Measurements from ENCODE around the gene UNC5CL. TPM values are rescaled to one million over a fixed set of nuclear protein-coding genes. Genes with fewer than 3 reads are reported as not detected.
A peak's percentile ranks its signal among the peaks of the same experiment; 100 is the strongest.

The UNC5CL gene
- total RNA-seq, 1 donor from 2014 or later, result 0.51 TPM

- no peak for TF ChIP-seq CTCF (IDR thresholded peaks at IDR 0.05)
- Mint-ChIP-seq H3K27ac (ENCODE audit: unreplicated experiment) (no peak overlapping the region), H3K4me1 (ENCODE audit: unreplicated experiment) (peaks cover 5% of the 10 kb centered on the region), H3K4me3 (ENCODE audit: unreplicated experiment) (no peak overlapping the region), H3K36me3 (ENCODE audit: unreplicated experiment) (no peaks in the 10 kb centered on the region), H3K27me3 (ENCODE audit: unreplicated experiment) (peaks cover 21% of the 10 kb centered on the region), H3K9me3 (ENCODE audit: unreplicated experiment) (no peaks in the 10 kb centered on the region)
- DNase-seq (ENCODE audit: extremely low spot score, unreplicated experiment), result no peak
Measured at GRCh38 chr6:41033776-41034175, 5.2 kb downstream of the UNC5CL start.

DNA sequence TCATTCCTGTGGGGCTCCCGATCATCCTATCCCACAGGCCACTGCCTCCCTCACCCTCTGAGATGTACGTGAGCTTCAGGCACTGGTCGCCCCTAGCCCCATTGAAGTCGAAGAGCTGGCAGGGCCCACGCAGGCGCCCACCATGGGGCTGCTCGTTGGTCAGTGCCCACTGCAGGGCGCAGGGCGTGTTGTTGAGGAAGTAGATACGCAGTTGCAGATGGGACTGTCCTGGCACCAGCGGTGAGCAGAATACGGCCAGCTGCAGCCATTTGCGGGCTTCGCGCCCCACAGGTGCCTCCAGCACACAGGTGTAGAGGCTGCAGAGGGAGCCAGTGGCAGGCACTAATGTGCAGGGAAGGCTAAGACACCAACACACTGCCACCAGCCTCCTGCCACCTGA is 6.2 kb downstream of the UNC5CL start:
- Mint-ChIP-seq H3K4me1 (ENCODE audit: unreplicated experiment) (peaks cover 13% of the 10 kb centered on the region), H3K36me3 (ENCODE audit: unreplicated experiment) (no peaks in the 10 kb centered on the region)

GRCh38 chr6:41028561-41029412 is 10.2 kb downstream of the UNC5CL start:
- DNase-seq (ENCODE audit: extremely low spot score, unreplicated experiment), result no peak
- H3K27me3 Mint-ChIP-seq (ENCODE audit: unreplicated experiment), result peaks cover 4% of the 10 kb centered on the region
- no peak for TF ChIP-seq CTCF (IDR thresholded peaks at IDR 0.05)
- H3K4me1 Mint-ChIP-seq (ENCODE audit: unreplicated experiment), result peaks cover 25% of the 10 kb centered on the region
- H3K9me3 Mint-ChIP-seq (ENCODE audit: unreplicated experiment), result no peaks in the 10 kb centered on the region
- H3K4me3 Mint-ChIP-seq (ENCODE audit: unreplicated experiment), result peak overlapping the region; percentile 82
- H3K27ac Mint-ChIP-seq (ENCODE audit: unreplicated experiment), result peak overlapping the region; percentile 80
- H3K36me3 Mint-ChIP-seq (ENCODE audit: unreplicated experiment), result no peaks in the 10 kb centered on the region

More for the DNA sequence above, 6.2 kb downstream of the UNC5CL start:
- Mint-ChIP-seq H3K9me3 (ENCODE audit: unreplicated experiment) (no peaks in the 10 kb centered on the region), H3K27ac (ENCODE audit: unreplicated experiment) (no peak overlapping the region), H3K27me3 (ENCODE audit: unreplicated experiment) (peaks cover 16% of the 10 kb centered on the region), H3K4me3 (ENCODE audit: unreplicated experiment) (no peak overlapping the region)
- TF ChIP-seq CTCF (IDR thresholded peaks at IDR 0.05), result no peak
- DNase-seq (ENCODE audit: extremely low spot score, unreplicated experiment), result no peak

DNA sequence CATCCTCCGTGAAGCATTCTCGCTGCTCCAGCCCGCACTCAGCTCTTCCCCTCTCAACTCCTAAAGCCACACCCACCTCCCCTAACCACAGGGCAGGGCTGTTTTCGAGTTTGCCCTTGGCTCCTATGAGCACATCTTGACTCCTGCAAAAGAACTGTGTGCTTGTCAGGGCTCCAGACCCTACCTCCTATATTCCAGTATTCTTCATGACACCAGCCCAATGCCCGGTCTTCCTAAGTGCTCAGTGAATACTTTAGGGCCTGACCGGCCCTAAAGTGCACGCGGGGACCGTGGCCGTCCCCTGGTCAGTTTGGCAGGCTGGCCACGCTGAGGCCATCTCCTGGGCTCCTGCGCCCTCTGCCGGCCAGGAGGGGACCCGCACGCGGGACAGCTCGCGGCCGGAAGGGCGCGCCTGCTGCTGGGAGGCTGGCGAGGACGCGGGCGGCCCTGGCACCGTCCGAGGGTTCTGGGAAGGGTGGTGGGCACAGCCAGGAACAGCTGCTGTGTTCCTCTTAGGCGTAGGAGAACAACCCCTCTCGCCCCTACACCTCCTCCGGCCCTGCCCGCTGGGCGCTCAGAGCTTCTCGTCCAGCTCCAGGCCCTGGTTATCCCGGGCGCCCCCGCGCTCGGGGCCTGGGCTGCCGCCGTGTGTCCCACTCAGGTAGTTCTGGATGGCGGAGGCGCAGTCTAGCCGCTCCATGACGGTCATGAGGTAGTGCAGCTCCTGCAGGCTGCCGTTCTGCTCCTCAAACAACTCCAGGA is 11.0 kb downstream of the UNC5CL start:
- H3K4me3 Mint-ChIP-seq (ENCODE audit: unreplicated experiment), result peak overlapping the region; percentile 82
- no peaks in the 10 kb centered on the region for H3K9me3 Mint-ChIP-seq (ENCODE audit: unreplicated experiment)
- H3K36me3 Mint-ChIP-seq (ENCODE audit: unreplicated experiment), result no peaks in the 10 kb centered on the region
- peak overlapping the region; percentile 80 for H3K27ac Mint-ChIP-seq (ENCODE audit: unreplicated experiment)
- peak; percentile 96 for DNase-seq (ENCODE audit: extremely low spot score, unreplicated experiment)
- peaks cover 4% of the 10 kb centered on the region for H3K27me3 Mint-ChIP-seq (ENCODE audit: unreplicated experiment)
- H3K4me1 Mint-ChIP-seq (ENCODE audit: unreplicated experiment), result peaks cover 29% of the 10 kb centered on the region
- peak; percentile 100 for TF ChIP-seq CTCF (IDR thresholded peaks at IDR 0.05)

DNA sequence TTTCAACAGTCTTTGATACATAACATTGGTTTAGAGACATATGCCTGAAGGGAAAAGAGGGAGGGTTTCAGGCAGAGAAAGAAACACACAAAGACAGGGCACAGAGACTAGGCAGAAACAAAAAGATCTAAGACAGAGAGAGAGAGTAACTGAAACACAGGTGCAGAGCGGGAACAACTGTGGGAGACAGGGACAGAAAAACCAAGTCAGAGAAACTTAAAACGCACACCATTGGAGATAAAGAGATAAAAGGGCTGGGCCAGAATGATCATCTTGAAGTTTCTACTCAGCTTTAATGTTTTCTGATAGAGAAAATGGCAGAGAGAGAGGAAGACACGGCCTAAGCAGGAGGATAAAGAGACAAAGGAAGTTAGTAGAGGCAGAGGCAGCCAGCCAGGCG is 11.8 kb downstream of the UNC5CL start:
- Mint-ChIP-seq H3K4me3 (ENCODE audit: unreplicated experiment) (peak overlapping the region; percentile 82), H3K27me3 (ENCODE audit: unreplicated experiment) (peaks cover 4% of the 10 kb centered on the region), H3K36me3 (ENCODE audit: unreplicated experiment) (no peaks in the 10 kb centered on the region), H3K9me3 (ENCODE audit: unreplicated experiment) (no peaks in the 10 kb centered on the region), H3K27ac (ENCODE audit: unreplicated experiment) (peak overlapping the region; percentile 80), H3K4me1 (ENCODE audit: unreplicated experiment) (peaks cover 35% of the 10 kb centered on the region)
- TF ChIP-seq CTCF (IDR thresholded peaks at IDR 0.05), result no peak
- DNase-seq (ENCODE audit: extremely low spot score, unreplicated experiment), result no peak

Data from osteocyte (in vitro differentiated cells).